Measurements from ENCODE around the gene VAV3. TPM values are rescaled to one million over a fixed set of nuclear protein-coding genes. Genes with fewer than 3 reads are reported as not detected.

VAV3 gene
- total RNA-seq, 1 experiment from 2014 or later, result 96.6 TPM

DNA sequence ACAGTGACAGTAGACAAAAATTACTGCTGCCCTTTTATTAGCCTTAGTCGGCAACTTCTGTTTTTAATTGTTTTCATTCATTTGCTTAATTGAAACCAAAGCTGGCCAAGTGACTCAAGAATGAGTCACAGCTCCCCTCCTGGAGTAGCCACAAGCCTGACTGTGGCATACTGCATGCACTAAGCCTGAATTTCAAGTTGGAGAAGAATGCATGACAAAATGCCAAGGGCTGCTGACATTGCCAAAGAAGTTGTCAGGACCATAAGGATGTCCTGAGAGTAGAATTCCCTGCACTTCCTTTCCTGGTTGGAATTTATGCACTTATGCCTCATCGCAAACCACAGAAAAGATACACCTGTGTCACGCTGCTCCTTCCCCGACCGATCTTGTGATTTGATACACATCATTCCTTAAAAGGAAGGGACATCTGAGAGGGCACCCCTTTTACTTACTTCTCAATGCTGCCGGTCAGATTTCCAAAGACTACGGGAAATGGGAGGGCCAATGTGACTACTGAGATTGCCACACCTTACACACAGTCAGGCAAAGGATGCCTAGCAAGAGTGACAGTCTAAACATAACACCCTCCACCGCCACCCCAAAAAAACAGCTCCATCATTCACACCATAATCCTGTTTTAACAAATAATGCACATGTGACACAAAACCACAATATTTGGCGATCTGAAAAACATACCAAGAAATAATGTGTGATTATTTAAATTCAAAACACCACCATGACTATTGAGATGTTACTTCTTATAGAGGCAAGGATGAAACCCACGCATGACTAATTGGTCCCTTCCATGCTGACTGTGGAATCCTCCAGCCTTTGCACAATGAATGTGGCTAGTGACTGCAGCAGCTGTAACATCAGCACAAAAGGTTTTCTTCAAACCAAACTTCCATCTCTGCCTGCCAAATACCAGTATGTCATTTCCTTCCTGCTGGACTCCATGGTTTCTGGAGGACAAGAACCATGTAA, 28.2 kb downstream of the VAV3 start:
- DNase-seq (ENCODE audit: low read depth), result peak; percentile 98

DNA sequence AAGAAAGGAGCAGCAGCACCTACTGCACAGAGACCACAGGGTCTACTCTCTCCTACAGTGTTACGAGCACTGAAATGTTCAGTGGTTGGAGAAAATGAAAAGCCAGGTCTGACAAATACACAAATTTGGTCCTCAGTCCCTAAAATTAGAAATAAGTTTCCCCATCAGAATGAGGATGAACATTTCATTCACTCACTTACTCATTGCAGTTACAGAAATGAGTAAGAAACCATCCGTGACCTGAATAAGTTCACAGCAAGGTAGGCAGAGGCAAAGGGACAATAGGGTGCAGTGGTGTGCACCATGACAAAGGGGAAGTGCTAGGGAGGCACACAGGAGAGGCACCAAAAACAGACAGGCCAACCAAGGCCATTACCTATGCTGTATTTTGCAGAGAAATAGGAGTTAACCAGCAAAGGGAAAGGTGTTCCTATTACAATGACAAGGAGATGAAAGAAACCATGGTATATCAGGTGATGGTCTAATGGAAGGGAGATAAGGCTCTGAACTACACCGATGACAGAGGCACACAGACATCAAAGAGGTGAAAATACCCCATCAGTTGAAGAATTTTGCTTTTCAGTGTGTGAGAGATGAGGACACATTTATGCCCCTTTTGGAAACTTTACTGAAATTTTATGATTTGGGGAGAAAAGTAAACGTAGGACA, 29.4 kb downstream of the VAV3 start:
- no peak for DNase-seq (ENCODE audit: low read depth)

DNA sequence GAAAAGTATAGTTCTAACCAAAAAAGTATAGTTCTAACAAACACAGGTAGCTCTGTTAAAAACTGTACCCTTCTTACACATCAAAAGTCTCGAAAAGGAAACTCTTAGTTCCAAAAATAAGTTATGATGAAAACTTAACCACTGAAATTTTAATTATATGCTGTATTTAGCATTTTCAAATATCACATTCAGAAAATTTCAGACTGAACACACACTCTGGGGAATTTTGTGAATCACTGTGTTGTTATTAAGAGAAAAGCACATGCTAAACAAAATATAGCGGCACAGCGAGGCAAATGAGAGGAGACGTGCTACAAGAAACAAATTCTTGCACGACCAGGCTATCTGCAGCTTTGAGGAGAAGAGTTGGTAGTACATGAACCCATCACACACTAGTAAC, 30.4 kb downstream of the VAV3 start:
- no peak for DNase-seq (ENCODE audit: low read depth)

DNA sequence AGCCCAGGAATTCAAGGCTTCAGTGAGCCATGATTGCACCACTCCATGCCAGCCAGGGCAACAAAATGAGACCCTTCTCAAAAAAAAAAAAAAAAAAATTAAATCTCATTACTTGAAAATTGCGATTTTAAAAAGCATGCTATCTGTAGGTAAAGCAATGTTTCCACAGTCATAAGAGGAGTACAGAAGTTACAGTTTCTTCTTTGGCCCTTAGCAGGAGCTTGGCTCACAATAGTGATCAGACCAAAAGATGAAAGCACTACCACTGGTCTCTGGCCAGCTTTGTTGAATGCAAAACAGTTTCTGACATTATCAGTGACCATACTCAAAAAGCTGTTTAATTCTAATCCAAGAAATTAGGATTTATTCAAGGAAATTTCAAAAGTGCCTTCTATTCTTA, 31.2 kb downstream of the VAV3 start:
- DNase-seq (ENCODE audit: low read depth), result no peak

DNA sequence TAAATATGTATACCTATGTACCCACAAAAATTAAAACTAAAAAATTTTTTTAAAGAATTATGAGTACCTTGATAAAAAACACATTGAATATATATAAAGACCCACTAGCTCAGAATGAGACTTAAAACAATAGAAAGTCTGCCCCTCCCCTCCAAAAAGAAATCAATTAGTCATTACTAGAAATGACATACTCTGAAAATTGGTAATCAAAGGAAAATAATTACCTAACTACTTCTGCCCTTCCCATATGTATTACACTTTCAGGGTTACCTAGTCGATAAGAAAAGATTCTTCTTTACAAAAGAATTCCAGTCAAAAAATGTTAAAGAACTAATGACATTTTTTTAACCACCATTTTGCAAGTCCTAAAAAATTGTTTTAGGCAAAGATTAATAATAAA, 34.7 kb downstream of the VAV3 start:
- DNase-seq (ENCODE audit: low read depth), result no peak

DNA sequence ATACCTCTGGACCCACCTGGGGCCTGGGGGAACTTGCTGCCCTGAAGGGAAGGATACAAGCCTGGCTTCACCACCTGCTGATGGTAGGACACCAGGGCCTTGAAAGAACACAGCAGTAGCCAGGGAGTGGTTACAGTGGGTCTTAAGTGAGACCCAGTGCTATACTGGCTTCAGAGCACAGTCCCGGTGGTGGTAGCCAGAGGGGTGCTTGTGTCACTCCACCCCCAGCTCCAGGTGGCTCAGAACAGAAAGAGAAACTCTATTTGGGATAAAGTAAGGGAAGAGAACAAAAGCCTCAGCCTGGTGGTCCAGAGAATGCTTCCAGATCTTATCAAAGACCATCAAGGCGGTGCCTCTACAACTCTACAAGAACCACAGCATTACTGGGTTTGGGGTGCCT, 37.2 kb downstream of the VAV3 start:
- no peak for DNase-seq (ENCODE audit: low read depth)

DNA sequence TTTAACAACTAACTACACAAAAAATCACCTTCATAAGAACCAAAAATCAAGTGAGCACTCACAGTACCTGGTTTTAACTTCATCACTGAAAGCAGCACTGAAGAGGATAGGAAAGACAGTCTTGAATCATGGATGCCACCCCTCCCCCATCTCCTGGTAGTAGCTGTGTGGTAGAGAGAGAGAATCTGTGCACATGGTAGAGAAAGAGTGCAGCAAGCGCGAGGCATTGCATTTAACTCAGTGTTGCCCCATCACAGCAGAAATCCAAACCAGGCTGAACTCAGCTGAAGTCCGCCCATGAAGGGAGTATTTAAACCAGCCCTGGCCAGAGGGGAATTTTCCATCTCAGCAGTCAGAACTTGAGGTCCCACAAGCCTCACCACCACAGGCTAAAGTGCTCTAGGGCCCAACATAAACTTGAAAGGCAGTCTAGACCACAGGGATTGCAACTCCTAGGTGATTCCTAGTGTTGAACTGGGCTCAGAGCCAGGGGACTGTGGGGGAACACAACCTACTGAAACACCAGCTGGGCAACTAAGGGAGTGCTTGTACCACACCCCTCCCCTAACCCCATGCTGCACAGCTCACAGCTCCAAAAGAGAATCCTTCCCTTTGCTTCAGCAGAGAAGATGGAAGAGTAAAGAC, 38.4 kb downstream of the VAV3 start:
- peak; percentile 66 for DNase-seq (ENCODE audit: low read depth)

DNA sequence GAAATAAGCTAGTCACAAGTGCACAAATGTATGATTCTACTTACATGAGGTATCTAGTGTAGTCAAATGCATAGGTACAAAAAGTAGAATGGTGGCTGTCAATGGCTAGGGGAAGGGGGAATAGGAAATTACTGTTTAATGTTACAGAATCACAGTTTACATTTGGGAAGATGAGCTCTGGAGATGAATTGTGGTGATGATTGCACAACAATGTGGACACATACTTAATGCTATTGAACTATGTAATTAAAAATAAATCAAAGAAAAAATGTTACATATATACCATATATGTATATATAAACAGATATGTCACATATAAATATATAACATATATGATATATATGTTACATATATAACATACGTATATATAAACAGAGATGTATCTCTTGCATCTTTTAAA, 39.4 kb downstream of the VAV3 start:
- no peak for DNase-seq (ENCODE audit: low read depth)

DNA sequence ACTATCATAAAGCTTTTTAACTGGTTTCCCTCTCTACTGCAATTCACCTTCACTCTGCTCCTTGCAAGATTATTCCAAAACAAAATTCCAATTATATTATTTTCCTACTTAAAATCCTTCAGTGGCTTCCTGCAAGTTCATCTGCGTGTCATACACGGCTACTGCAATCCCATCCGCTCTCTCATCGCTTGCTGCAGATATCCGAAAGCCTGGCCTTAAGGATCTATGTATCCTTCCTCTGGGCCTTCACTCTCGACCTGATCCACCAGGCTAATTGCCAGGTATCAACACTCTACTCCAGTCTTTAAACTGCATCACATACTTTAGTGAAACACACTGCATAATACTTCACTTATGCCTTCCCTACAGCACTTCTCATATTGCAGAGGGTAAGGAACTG, 44.0 kb downstream of the VAV3 start:
- DNase-seq (ENCODE audit: low read depth), result no peak

DNA sequence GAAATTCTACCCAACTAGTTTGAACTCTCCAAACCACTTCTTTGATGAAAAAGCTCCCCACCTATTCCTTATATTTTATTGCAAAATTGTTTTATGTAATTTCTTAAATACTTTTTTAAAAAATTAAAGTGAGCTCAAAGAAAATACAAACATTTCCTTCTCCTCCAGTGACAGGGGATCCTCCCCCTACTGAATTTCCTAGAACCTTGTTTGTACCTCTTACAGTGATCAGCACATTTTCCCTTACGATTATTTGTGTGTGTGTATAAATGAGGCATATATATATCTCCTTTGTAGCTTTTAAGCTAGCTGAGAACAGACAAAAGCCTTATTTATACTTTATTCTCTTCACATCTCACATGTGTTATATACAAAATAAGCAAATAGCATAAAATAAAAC, 44.4 kb downstream of the VAV3 start:
- no peak for DNase-seq (ENCODE audit: low read depth)

DNA sequence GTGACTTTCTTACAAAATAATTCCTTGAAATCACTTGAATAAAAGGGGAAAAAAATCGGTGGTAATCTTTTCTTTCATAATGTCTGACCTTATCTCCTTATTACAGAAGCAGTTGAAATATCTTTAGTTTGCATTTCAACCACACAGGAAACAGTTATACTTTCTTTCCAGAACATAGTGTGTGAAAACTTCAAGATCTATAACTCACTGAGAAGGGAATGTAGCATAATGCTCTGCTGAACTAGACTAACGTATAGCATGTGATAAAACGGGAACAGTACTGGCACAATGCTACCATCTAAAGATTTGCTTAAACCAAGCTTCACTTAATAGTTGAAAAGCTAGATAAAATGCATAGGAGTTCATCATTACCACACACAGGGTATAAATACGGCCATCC, 45.0 kb downstream of the VAV3 start:
- no peak for DNase-seq (ENCODE audit: low read depth)

DNA sequence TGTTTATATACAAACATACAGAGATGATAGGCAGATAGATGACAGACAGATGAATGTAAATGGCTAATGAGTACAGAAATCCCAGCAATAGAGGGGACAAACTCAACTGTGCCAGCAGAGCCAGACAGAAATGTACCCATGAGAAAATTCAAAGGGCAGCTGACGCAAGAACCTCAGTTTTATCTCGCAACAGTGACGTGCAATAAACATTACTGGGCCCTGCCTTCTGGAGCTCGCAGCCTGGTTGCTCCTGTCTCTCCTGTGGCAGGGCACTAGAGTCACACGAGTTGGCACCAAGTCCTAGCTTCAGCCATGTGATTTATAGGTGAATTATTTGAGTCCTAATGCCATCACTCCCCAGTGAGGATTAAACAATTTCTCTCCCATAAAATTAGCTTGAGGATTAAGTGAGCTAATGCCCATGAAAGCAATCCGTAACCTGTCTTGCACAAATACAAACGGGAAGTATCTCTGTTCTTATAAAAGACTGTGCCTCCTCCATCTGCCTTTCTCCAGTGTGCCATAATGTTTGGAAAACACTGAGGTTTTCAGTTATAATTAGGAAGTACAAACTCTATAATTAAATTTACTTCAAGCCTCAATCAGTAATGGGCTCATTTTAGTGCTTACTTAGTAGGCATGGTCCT, 50.7 kb downstream of the VAV3 start:
- no peak for DNase-seq (ENCODE audit: low read depth)

DNA sequence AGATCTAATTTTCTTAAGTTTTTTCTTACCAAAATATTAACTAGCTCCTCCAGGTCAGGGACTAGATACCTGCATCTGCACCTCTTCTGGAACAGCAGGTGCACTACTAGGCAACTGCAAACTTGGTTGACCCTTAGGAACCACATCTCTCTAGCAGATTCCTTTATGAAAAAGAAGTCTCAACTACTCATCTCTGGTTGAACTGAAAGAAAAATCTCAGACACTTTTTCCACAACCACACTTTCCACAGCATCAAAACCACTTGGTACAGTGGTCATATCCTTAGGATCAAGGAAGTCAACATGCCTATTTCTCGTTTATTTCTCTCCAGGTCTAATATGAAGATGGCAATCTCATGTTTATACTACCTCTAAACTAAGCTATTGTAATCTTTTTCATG, 52.3 kb downstream of the VAV3 start:
- DNase-seq (ENCODE audit: low read depth), result no peak

DNA sequence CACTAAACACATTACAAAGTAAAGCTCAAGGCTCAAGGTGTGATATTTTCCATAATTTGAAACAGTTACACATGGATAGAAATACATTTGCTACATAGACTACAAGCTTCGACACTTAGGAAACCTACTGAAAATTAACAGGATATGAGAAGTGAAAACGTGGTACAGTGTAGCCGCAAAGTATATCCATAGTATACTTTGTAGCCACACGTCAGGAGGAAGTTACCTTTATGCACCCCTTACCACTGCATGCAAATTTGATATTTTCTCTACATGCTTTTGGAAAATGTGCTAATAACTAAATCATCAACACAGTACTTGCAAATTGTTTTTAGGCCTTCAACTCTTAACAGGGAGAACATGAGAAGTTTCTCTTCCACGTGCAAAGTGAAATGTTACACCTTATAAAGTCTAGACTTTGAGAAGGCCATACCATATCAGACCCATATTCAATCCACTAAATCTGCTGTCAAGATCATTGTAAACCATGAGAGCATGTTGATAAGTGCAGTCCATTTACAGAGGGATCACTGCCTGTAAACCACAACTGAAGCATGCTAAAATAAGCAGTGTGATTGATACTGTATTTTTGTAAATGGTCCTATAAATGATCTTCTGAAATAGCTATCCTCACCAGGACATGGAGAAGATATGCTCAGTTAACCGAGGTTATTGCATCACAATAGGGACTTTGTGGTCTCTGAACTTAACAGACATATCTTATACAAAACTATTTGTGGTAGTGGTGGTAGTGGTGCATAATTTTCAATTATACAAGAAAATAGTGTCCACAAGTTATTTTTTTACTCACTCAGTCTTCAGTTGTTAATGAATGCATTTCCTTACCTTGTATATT, 64.7 kb downstream of the VAV3 start:
- no peak for DNase-seq (ENCODE audit: low read depth)

DNA sequence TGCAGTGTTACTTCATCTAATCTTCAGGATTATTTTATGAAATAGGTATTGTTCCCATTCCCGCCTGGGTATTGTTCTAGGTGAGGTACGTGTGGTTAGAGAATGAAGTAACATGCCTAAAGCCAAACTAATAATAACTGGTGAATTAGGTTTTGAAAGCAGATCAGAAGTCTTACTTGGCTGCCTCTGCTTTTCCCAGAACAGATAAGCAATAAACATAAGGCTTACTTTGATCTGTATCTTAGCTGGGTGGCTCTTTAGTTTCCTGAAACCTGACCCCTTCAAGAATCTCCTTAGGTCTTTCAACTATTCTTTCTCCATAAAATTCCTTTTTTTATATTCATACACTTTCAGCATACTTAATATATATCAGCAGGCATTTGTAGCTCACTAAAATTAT, 65.3 kb downstream of the VAV3 start:
- DNase-seq (ENCODE audit: low read depth), result no peak

DNA sequence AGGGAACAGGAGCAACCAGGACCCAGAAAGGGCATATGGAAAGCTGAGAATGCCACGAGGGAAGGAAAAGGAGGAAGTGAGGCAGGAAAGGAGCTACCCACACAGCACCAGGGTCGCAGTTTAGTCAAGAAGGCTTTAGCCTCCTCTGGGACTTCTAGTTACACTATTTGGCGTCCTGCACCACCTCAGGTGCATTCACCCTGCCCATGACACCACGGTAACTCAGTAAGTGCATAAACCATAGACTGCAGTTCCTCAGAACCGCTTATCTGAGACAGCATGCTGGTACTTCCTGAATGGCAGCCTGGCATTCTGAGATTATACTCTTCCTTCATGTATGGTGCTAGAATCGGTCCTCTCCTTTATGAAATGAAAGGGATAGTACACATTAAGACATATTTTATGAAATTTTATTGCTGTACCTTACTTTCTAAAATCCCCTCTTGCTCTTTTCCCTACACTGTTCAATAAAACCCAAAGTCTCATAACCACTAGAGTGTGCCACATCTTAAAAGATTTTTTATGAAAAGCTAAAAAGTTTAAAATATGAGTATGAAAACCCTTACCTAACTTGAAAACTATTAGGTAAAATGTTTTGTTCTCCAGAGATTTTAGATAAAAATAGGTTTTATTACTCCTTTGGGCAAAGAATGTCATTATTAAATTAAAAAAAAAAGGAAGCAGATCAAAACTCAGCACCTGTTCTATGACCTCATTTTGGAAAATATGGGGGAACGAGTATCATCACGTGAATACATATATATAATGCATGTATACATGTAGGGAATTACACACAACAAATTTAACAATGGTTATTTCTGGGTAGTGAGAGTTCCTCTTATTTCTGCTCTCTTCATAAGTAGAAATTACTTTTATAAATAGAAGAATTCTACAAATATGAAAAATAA, 67.3 kb downstream of the VAV3 start:
- no peak for DNase-seq (ENCODE audit: low read depth)

DNA sequence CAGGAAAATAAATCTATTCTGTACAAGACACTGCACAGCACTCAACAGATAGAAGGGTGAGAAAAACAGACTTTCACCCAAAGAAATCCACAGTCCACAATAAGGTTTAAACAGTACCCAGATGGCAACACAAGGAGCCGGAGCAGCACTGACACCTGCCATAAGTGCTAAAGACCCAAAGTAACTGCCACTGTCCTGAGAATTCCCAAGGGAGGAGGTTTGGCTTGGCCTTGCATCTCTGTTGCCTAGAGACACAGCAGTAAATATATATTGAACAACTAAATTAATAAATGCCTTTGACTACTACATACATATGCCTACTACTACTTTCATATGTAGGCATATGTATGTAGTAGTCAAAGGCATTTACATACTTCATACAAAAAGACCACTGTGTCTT, 68.0 kb downstream of the VAV3 start:
- no peak for DNase-seq (ENCODE audit: low read depth)

DNA sequence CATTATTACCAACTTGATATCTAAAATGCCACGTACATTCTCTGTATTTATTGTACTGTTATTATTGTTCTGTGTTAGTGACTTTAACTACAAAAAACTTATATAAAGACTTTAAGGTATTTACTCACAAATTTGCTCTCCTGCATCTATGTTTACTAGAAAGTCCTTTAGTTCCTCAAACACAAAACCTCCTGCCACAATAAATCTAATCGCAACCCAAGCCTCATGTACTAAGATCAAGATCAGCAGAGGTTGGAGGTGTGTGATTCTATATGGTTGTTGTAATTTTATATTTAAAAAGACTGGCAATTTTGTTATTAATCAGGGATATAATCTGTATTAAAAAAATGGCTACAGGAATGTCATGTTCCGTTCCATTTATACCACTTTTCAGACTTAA, 68.6 kb downstream of the VAV3 start:
- DNase-seq (ENCODE audit: low read depth), result no peak

DNA sequence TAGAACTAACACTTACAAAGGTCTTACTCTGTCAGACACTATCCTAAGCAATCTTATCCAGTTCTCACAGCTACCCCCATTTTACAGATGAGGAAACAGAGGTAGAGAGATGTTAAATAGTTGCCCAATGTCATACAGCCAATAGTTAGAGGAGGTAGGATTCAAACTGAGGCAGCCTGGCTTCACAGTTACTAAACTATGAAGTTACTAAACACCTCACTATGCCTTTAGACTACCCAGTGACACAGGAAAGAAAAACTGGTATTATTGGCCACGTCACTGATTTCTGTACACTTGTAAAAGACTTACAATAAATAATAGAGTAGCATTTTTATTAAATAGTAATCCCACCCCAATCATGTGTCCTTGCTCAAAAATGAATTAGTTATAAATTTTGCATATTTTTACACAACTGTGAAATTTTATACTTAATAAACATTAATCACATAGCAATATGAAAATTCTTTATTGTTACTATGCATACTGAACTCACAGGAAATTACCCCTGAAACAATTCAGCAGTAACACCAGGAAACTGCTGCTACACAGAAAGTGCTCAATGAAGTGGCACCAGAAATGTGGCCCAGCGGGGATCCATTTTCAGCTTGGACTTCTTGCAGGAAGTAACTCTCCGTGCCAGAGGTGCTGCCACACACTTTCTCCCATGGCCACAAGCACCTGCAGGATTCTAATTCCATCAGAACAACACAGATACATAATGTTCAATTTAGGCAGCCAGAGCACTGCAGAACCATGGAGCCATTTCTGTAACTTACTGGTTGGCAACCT, 69.4 kb downstream of the VAV3 start:
- no peak for DNase-seq (ENCODE audit: low read depth)
